ENCODE measurements around the gene ADGRB3. TPM values are rescaled to one million over a fixed set of nuclear protein-coding genes. Genes with fewer than 3 reads are reported as not detected.
A peak's percentile ranks its signal among the peaks of the same experiment; 100 is the strongest.

The ADGRB3 gene
- total RNA-seq, 1 donor from 2014 or later = 1.5 TPM

DNA sequence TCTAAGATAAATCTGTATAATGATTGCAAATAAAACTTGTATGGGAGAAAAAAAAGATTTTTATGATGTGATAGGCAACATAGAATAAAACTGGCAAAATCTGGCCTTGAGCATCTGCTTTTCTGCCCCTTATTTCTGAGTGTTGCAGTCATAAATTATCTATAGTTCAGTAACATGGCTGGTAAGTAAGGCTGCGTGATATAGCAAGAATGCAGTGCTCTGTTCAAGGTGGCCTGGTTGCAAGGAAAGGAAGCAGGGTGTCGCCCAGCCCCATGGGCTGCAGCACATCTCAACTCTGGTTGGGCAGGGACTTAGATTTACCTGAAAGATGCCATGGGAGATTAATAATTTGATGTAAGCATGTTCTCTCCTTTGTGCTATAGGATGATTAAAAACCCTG is 582.3 kb downstream of the ADGRB3 start:
- no peak overlapping the region for H3K4me3 ChIP-seq
- no peak overlapping the region for H3K4me2 ChIP-seq
- H3K79me2 ChIP-seq (ENCODE audit: low read depth) = no peaks in the 10 kb centered on the region
- no peak for TF ChIP-seq EZH2phosphoT487 (IDR thresholded peaks at IDR 0.05)
- TF ChIP-seq EZH2 (IDR thresholded peaks at IDR 0.05) = no peak
- TF ChIP-seq CTCF (IDR thresholded peaks at IDR 0.05) = no peak
- H3K27me3 Mint-ChIP-seq (ENCODE audit: insufficient read depth, low read depth) = no peaks in the 10 kb centered on the region
- H4K20me1 ChIP-seq (ENCODE audit: low read depth) = no peaks in the 10 kb centered on the region
- no peak overlapping the region for H3K27ac ChIP-seq
- H3K36me3 Mint-ChIP-seq = no peaks in the 10 kb centered on the region
- H3K4me1 ChIP-seq = peaks cover 24% of the 10 kb centered on the region
- H3K9ac ChIP-seq = no peak overlapping the region
- no peaks in the 10 kb centered on the region for H3F3A ChIP-seq (ENCODE audit: low read depth)
- H3K9me3 Mint-ChIP-seq = no peaks in the 10 kb centered on the region
- DNase-seq (ENCODE audit: low spot score) = no peak
- no peak overlapping the region for H3K4me3 Mint-ChIP-seq
- no peak overlapping the region for H3K27ac Mint-ChIP-seq
- H3K4me1 Mint-ChIP-seq = no peaks in the 10 kb centered on the region
- H3K36me3 ChIP-seq = no peaks in the 10 kb centered on the region
- no peaks in the 10 kb centered on the region for H3K9me3 ChIP-seq (ENCODE audit: low read depth)
- H2AFZ ChIP-seq (replicated peaks) = no peak overlapping the region
- no peaks in the 10 kb centered on the region for H3K27me3 ChIP-seq

DNA sequence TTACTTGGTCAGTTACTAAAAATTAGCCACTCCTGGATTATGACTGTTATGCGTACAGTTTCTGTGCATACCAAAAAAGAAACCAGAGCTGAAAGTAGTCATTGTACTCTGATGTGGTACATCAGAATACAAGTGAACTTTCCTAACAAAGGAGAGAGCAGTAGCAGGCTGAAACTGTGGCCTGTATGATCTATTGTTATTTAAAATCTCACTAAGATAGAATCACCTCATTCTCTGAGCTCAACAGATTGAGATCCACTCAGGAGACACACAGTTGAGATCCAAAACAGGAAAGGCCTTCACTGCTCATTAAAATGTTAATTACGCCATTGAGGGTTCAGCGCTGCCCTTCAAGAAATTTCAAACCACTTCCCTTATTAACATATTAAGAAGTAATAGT is 585.3 kb downstream of the ADGRB3 start:
- H3K27me3 ChIP-seq = no peaks in the 10 kb centered on the region
- Mint-ChIP-seq H3K9me3 (no peaks in the 10 kb centered on the region), H3K36me3 (no peaks in the 10 kb centered on the region), H3K27me3 (ENCODE audit: insufficient read depth, low read depth) (no peaks in the 10 kb centered on the region), H3K4me3 (no peak overlapping the region), H3K27ac (no peak overlapping the region), H3K4me1 (no peaks in the 10 kb centered on the region)
- peak; percentile 2 for DNase-seq (ENCODE audit: low spot score)
- H3F3A ChIP-seq (ENCODE audit: low read depth) = no peaks in the 10 kb centered on the region
- H3K79me2 ChIP-seq (ENCODE audit: low read depth) = no peaks in the 10 kb centered on the region
- no peaks in the 10 kb centered on the region for H3K9me3 ChIP-seq (ENCODE audit: low read depth)
- H3K36me3 ChIP-seq = no peaks in the 10 kb centered on the region
- H4K20me1 ChIP-seq (ENCODE audit: low read depth) = no peaks in the 10 kb centered on the region
- H3K9ac ChIP-seq = no peak overlapping the region
- no peak for TF ChIP-seq EZH2phosphoT487 (IDR thresholded peaks at IDR 0.05)
- TF ChIP-seq CTCF (IDR thresholded peaks at IDR 0.05) = no peak
- TF ChIP-seq EZH2 (IDR thresholded peaks at IDR 0.05) = no peak
- H3K4me3 ChIP-seq = no peak overlapping the region
- no peak overlapping the region for H3K27ac ChIP-seq
- no peak overlapping the region for H3K4me2 ChIP-seq
- peak overlapping the region; percentile 12 for H2AFZ ChIP-seq (replicated peaks)
- peaks cover 17% of the 10 kb centered on the region for H3K4me1 ChIP-seq

- H3K9me3 Mint-ChIP-seq = no peaks in the 10 kb centered on the region
- Histone ChIP-seq H3K79me2 (ENCODE audit: low read depth) (no peaks in the 10 kb centered on the region), H3K4me2 (no peak overlapping the region), H3K27ac (no peak overlapping the region), H3K27me3 (peaks cover 13% of the 10 kb centered on the region), H4K20me1 (ENCODE audit: low read depth) (peaks cover 17% of the 10 kb centered on the region), H3K9me3 (ENCODE audit: low read depth) (no peaks in the 10 kb centered on the region), H3K36me3 (no peaks in the 10 kb centered on the region), H3K4me3 (no peak overlapping the region), H3K4me1 (no peaks in the 10 kb centered on the region), H2AFZ (replicated peaks) (no peak overlapping the region), H3F3A (ENCODE audit: low read depth) (no peaks in the 10 kb centered on the region), H3K9ac (no peak overlapping the region)
- H3K27ac Mint-ChIP-seq = no peak overlapping the region
- no peak overlapping the region for H3K4me3 Mint-ChIP-seq
- H3K4me1 Mint-ChIP-seq = peaks cover 15% of the 10 kb centered on the region
- TF ChIP-seq CTCF (IDR thresholded peaks at IDR 0.05) = no peak
- TF ChIP-seq EZH2 (IDR thresholded peaks at IDR 0.05) = no peak
- no peaks in the 10 kb centered on the region for H3K36me3 Mint-ChIP-seq
- no peak for DNase-seq (ENCODE audit: low spot score)
- H3K27me3 Mint-ChIP-seq (ENCODE audit: insufficient read depth, low read depth) = peaks cover 5% of the 10 kb centered on the region
Measured at GRCh38 chr6:69232008-69232407, 596.9 kb downstream of the ADGRB3 start.

Measured in neural progenitor cell (in vitro differentiated cells).